Adrenal gland (tissue), 12 donors: ENCODE measurements around the gene FCAMR. TPM values are rescaled to one million over a fixed set of nuclear protein-coding genes. Genes with fewer than 3 reads are reported as not detected.

Source experiments
- DNase-seq, 7 donors: peaks; one replicate each; pipeline ENCODE4 v3.0.0-alpha.2; 2019 to 2020
- H3K27ac ChIP-seq, 5 donors: fragments of 200-600 bp; sonication (generic) in 4 of 5; 1 replicate in 3 of 5; 2 replicates in 2 of 5; pipeline versions ENCODE4 v1.5.1 to v1.8.0; 2016 to 2020; ENCODE audit warnings: mild to moderate bottlenecking in 1 of 5
- H3K27me3 ChIP-seq: fragments of 200-600 bp; 2 replicates; pipeline ENCODE4 v1.8.0; 2021
- H3K36me3 ChIP-seq, 2 donors: fragments of 200-600 bp; replicated peaks in 1 of 2; 1 replicate in 1 of 2; 2 replicates in 1 of 2; pipeline versions ENCODE4 v1.5.1 to v1.8.0; 2018 to 2022
- H3K4me1 ChIP-seq, 2 donors: fragments of 200-600 bp; replicated peaks in 1 of 2; 1 replicate in 1 of 2; 2 replicates in 1 of 2; pipeline versions ENCODE4 v1.5.1 to v1.8.0; 2018 to 2021
- H3K4me3 ChIP-seq, 4 donors: fragments of 200-600 bp; sonication (generic) in 3 of 4; one replicate each; pipeline ENCODE4 v1.5.1; 2016 to 2018
- H3K9me3 ChIP-seq, 3 donors: fragments of 200-600 bp; sonication (generic) in 1 of 3; replicated peaks in 1 of 3; 1 replicate in 2 of 3; 2 replicates in 1 of 3; pipeline versions ENCODE4 v1.5.1 to v1.8.0; 2016 to 2021
- POLR2A ChIP-seq, 2 donors: fragments of 450-650 bp; IDR thresholded peaks; one replicate each; pipeline ENCODE4 v1.6.1; 2017; ENCODE audit warnings: antibody characterized with exemption in 2 of 2, mild to moderate bottlenecking in 2 of 2, moderate library complexity in 1 of 2
- WGBS, 4 donors: extraction: QIAGEN DNeasy Blood & Tissue Kit in 2 of 4; methylation state at CpG; one replicate each; pipeline versions ENCODE4 v1.1.5 to v1.1.7; 2013 to 2017; 5-methylcytosine and 5-hydroxymethylcytosine counted together
- intact Hi-C, 2 donors: fragments of 100-400 bp; cut with DNase I; formaldehyde crosslinking; loops; one replicate each; pipeline versions ENCODE4 v1.14.1 to v1.15.0; 2022 to 2023
- polyA plus RNA-seq, 3 donors: library from polyadenylated mRNA; stranded (reverse); fragments of 200-250 nt in 2 of 3; fragments of 350-450 nt in 1 of 3; fragmentation: Illumina TruSeq in 1 of 3; extraction: RNeasy Lipid Tissue Mini Kit (QIAGEN cat#74804) in 1 of 3; gene quantifications; one replicate each; pipeline ENCODE4 v1.2.3, GENCODE V29; 2013 to 2014
- total RNA-seq, 9 donors: library from RNA; depleted of rRNA in 4 of 9; stranded (reverse); fragments of >200 nt in 4 of 9; fragments of 120-200 nt in 1 of 9; fragmentation: NEBNext Ultra II Directional in 1 of 9; extraction: Animal tissue kit (Norgen Biotek cat#: 25700) in 1 of 9; gene quantifications; one replicate each; pipeline versions ENCODE4 v1.1.0 to v1.2.4, GENCODE V29; 2013 to 2023
- TF ChIP-seq, protein P1 (sequence below), 6 experiments: fragments of 450-650 bp in 4 of 6; fragments of 200-600 bp in 2 of 6; sonication (generic) in 1 of 6; IDR thresholded peaks; 1 replicate in 5 of 6; 2 replicates in 1 of 6; pipeline versions ENCODE4 v1.5.1 to v1.8.0; 2016 to 2021; ENCODE audit warnings: antibody characterized with exemption in 6 of 6, mild to moderate bottlenecking in 2 of 6, moderate library complexity in 1 of 6
- donor health status: healthy with polysubstance abuse.
- donor health status: Bipolar disorder and iron deficiency.
- donor health status: DM: yes; HTN: yes; CAD: no.
- donor health status: DM: no; HTN: no; CAD: no.
- donor health status: DM: no; HTN: no; CAD: no.
- donor health status: DM: yes; HTN: yes; CAD: no.

FCAMR gene
- total and polyA plus RNA-seq, 12 donors = not detected

DNA sequence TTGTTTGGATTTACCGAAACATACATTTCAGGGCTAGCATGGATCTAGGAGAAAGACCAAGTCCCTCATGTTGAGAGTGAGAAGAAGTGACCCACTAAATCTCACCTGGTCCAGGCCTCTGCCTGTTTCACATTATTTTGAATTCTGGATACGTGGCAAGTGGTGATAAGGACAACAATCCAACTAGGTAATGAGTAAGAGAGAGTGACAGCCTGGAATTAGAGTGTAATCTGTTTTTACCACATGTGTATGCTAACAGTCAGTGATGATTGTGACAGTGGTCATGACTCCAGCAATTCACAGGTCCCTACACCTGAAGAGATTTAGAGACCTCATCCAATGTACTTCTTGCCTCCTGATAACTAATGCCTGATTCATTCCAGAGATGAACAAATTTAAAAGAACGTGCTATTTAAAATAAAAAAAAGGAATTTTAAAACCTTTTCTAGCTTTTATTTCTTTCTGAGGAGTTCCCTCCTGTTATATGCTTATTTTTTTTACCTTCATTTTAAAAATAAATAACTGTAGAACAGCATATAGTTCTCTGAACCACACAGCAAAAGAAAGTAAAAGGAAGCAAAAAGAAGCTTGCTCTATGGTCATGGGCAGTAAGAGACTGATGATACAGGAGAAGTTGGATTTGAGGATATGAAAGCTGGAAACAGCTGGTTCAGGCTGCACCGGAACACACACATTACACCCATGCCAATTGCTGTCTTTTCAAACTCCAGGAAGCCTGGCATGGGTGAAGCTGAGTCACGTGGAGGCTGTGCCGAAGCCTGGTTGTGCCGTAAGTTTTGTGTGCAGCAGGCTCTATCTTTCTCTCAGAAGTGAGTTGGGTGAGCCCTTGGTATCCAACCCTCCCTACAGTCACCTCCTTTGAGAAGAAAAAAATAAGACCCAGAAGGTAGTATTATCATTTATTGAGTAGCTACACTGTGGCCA, 47.6 kb upstream of the FCAMR start:
- Histone ChIP-seq H3K4me1 (peaks cover 0 to under 1% of the 10 kb centered on the region in 2 donors), H3K4me3 (no peak overlapping the region), H3K9me3 (no peaks in the 10 kb centered on the region), H3K36me3 (no peaks in the 10 kb centered on the region), H3K27ac (peak overlapping the region in 2 of 5 donors; percentile 8 to 24), H3K27me3 (no peaks in the 10 kb centered on the region)
- TF ChIP-seq, protein P1, sequence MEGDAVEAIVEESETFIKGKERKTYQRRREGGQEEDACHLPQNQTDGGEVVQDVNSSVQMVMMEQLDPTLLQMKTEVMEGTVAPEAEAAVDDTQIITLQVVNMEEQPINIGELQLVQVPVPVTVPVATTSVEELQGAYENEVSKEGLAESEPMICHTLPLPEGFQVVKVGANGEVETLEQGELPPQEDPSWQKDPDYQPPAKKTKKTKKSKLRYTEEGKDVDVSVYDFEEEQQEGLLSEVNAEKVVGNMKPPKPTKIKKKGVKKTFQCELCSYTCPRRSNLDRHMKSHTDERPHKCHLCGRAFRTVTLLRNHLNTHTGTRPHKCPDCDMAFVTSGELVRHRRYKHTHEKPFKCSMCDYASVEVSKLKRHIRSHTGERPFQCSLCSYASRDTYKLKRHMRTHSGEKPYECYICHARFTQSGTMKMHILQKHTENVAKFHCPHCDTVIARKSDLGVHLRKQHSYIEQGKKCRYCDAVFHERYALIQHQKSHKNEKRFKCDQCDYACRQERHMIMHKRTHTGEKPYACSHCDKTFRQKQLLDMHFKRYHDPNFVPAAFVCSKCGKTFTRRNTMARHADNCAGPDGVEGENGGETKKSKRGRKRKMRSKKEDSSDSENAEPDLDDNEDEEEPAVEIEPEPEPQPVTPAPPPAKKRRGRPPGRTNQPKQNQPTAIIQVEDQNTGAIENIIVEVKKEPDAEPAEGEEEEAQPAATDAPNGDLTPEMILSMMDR (IDR thresholded peaks at IDR 0.05) = no peak
- no peak for TF ChIP-seq POLR2A (IDR thresholded peaks at IDR 0.05)
- peak; percentile 37 to 77 (median 67) for DNase-seq
- intact Hi-C loops = no loop called here
- 44 to 60% (median 52%) methylated on average over 7 of the region's 7 CpGs for WGBS, 4 donors

DNA sequence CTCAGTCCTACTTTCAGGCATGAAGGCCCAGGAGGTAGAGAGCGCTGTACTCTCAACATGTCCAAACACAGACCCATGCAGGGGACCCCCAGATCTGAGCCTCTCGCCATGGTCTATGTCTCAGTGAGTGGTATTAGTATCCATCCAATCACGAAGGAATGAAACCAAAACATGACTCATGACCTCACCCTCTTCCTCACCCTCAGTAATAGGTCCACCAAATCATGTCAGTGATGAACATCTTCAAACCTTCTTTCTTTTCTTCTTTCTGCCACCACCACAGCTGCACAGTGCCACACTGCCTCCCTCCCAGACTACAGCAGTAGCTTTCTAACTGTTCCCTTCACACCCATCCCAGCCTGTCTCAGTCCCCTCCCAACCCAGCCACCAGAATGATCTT, 45.5 kb upstream of the FCAMR start:
- TF ChIP-seq, protein P1 (IDR thresholded peaks at IDR 0.05) = no peak
- TF ChIP-seq POLR2A (IDR thresholded peaks at IDR 0.05) = no peak
- H3K36me3 ChIP-seq = no peaks in the 10 kb centered on the region
- H3K9me3 ChIP-seq = no peaks in the 10 kb centered on the region
- no peak overlapping the region for H3K4me3 ChIP-seq
- no peaks in the 10 kb centered on the region for H3K27me3 ChIP-seq
- intact Hi-C loops = no loop called here
- DNase-seq = no peak
- no peaks in the 10 kb centered on the region for H3K4me1 ChIP-seq
- no peak overlapping the region for H3K27ac ChIP-seq
- 90 to 95% (median 91%) methylated on average over 3 of the region's 3 CpGs for WGBS, 4 donors

DNA sequence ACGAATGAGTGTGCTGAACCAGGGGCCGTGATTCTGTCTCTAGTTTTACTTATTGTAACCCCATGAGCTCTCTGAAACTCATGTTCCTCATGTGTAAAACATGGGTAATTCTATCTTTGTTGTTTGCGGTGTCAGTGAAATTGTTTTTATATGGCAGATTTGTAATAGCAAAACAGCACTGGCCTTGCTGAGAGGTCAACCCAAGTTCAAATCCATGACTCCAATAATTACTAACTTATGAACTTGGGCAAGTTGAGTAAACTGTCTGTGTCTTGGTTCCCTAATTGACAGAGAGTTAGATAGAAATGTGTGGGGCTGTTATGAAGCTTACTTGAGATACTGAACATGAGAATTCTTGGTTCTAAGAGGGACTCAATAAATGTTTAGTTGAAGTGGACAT, 44.5 kb upstream of the FCAMR start:
- Histone ChIP-seq H3K27me3 (no peaks in the 10 kb centered on the region), H3K27ac (no peak overlapping the region), H3K9me3 (no peaks in the 10 kb centered on the region), H3K36me3 (no peaks in the 10 kb centered on the region), H3K4me3 (no peak overlapping the region), H3K4me1 (no peaks in the 10 kb centered on the region)
- WGBS, 4 donors = 84 to 95% (median 87%) methylated on average over 3 of the region's 3 CpGs
- intact Hi-C loops = no loop called here
- TF ChIP-seq, protein P1 (IDR thresholded peaks at IDR 0.05) = no peak
- TF ChIP-seq POLR2A (IDR thresholded peaks at IDR 0.05) = no peak
- no peak for DNase-seq

DNA sequence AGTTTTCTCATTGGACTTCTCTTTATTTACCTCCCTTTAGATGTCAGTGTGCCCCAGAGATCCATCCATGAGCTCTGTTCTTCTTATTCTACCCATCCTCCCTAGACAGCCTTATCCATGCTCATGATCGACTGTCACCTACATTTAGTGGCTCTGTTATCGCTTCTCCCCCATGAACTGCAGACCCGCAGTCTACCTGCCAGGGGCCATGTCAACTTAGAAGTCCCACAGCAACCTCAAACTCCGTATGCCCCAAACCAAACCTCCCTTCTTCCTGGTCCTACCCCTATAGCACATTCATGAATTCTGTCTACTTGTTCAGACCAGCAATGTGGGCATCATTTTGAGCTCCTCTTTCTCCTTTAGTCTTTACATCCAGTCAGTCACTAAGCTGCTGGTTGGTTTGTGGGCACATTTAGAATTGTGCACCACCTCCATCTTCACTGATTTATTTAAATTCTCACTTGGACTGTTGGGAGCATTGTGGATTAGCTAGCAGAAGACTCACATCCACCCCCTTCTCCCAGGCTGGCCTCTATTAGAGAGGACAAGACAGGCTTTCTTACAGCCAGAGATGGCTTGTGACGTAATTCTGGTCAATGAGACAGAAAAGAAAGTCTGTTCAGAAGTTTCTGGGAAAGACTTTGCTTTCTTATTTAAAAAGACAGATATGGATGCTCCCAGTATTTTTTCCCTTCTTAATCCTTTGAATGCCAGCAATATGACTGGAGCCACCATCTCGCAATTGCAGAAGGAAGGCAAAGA, 43.2 kb upstream of the FCAMR start:
- WGBS, 4 donors = 69 to 93% (median 80%) methylated on average over 6 of the region's 6 CpGs
- no peaks in the 10 kb centered on the region for H3K4me1 ChIP-seq
- H3K4me3 ChIP-seq = no peak overlapping the region
- H3K27ac ChIP-seq = no peak overlapping the region
- TF ChIP-seq POLR2A (IDR thresholded peaks at IDR 0.05) = no peak
- TF ChIP-seq, protein P1 (IDR thresholded peaks at IDR 0.05) = no peak
- no peaks in the 10 kb centered on the region for H3K9me3 ChIP-seq
- intact Hi-C loops = no loop called here
- DNase-seq = no peak
- no peaks in the 10 kb centered on the region for H3K36me3 ChIP-seq
- H3K27me3 ChIP-seq = no peaks in the 10 kb centered on the region
